Stimulated activated CD4-positive, alpha-beta T cell treated with anti-CD3 and anti-CD28 coated beads, Interleukin-4, amount 100 ng/mL, for 1 hour (primary cell): ENCODE data around the gene ADARB1.
"Not testable (repeated sequence)": the region's sequence is repeated elsewhere in the genome, so short reads cannot be mapped to it uniquely, and the experiment has no call there.

ENCODE experiments used
- DNase-seq: peaks from one replicate; pipeline ENCODE4 v3.0.0-alpha.2; 2020

ADARB1 gene

GRCh38 chr21:45120975-45121374 lies 46.6 kb downstream of the ADARB1 start:
- DNase-seq = no peak

GRCh38 chr21:45122030-45122429 lies 47.6 kb downstream of the ADARB1 start:
- DNase-seq = no peak

- no peak for DNase-seq
Observed at GRCh38 chr21:45122432-45123132, 48.2 kb downstream of the ADARB1 start.

GRCh38 chr21:45123440-45123839 lies 49.1 kb downstream of the ADARB1 start:
- DNase-seq = no peak

GRCh38 chr21:45124596-45124995 lies 50.2 kb downstream of the ADARB1 start:
- no peak for DNase-seq

GRCh38 chr21:45125357-45125756 lies 51.0 kb downstream of the ADARB1 start:
- DNase-seq = no peak

- no peak for DNase-seq
Observed at GRCh38 chr21:45126204-45126626, 51.8 kb downstream of the ADARB1 start.

- no peak for DNase-seq
Observed at GRCh38 chr21:45126983-45127382, 52.6 kb downstream of the ADARB1 start.

GRCh38 chr21:45127937-45128336 lies 53.6 kb downstream of the ADARB1 start:
- no peak for DNase-seq

- DNase-seq = peak; percentile 73
Observed at GRCh38 chr21:45128613-45129188, 54.3 kb downstream of the ADARB1 start.

- DNase-seq = no peak
Observed at GRCh38 chr21:45129189-45129923, 55.0 kb downstream of the ADARB1 start.

- DNase-seq = no peak
Observed at GRCh38 chr21:45130324-45130774, 56.0 kb downstream of the ADARB1 start.

- DNase-seq = no peak
Observed at GRCh38 chr21:45131537-45131999, 57.2 kb downstream of the ADARB1 start.

GRCh38 chr21:45132841-45133573 lies 58.6 kb downstream of the ADARB1 start:
- no peak for DNase-seq

GRCh38 chr21:45133574-45134278 lies 59.3 kb downstream of the ADARB1 start:
- DNase-seq = not testable (repeated sequence)

- DNase-seq = no peak
Observed at GRCh38 chr21:45134279-45135076, 60.1 kb downstream of the ADARB1 start.

- no peak for DNase-seq
Observed at GRCh38 chr21:45135122-45135521, 60.7 kb downstream of the ADARB1 start.

GRCh38 chr21:45135868-45136267 lies 61.5 kb downstream of the ADARB1 start:
- no peak for DNase-seq

- no peak for DNase-seq
Observed at GRCh38 chr21:45136500-45136899, 62.1 kb downstream of the ADARB1 start.

- peak; percentile 71 for DNase-seq
Observed at GRCh38 chr21:45136927-45137611, 62.7 kb downstream of the ADARB1 start.

- DNase-seq = no peak
Observed at GRCh38 chr21:45137612-45137937, 63.2 kb downstream of the ADARB1 start.
